ENCODE data around the gene NFKB1.

NFKB1 gene

DNA sequence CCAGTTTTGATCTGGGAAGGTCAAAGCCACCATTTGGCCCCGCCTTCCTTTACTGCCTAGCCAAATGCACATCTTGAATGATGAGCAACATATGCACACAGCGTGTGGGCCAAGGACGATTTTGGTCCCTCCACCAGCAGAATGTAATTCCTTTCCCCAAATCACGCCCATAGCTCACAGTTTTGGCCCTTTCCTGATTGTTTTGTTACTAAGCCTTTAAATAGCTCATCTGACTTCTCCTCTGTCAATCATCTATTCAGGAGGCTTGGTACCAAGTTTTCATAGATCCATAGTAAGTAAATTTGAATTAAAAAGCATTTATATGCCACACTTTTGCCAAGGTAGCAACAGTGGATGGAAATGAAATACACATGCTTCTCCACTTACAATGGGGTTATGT is 123.3 kb downstream of the NFKB1 start:
- DNase-seq (ENCODE audit: low read depth in 2 of 3, low spot score in 2 of 3), result no peak

- no peak for DNase-seq (ENCODE audit: low read depth in 2 of 3, low spot score in 2 of 3)
Observed at GRCh38 chr4:102625232-102625930, 124.2 kb downstream of the NFKB1 start.

DNA sequence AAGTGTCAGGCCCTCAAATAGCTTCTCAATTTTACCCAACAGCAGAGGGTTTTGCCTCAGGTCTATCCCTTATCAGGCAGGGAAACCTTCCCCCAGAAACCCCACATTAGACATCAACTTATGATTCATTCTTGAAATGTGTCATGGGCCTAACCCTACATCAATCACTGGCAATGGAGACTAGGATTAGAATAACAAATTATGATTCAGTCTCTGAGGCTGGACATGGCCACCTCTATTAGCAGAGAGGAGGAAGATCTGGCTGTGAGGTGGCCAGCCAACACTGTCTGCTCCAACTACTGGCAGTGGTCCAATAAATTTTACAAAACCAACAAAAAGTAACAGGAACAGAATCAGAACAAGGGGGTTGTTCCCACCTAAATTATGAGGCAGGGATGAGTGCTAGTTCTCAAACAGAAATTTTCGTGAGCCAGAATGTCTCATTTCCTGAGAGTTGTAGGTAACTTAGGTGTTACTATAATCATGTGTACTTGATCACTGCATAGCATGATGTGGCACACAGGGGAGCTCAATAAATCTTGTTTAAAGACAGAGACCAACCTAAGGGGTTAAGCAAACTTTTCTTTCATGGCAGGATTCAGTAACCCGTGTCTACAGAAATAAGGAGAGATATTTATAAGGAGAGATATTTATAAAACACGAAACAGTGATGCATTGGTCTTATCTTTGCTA is 126.8 kb downstream of the NFKB1 start:
- DNase-seq (ENCODE audit: low read depth in 2 of 3, low spot score in 2 of 3), result no peak

DNA sequence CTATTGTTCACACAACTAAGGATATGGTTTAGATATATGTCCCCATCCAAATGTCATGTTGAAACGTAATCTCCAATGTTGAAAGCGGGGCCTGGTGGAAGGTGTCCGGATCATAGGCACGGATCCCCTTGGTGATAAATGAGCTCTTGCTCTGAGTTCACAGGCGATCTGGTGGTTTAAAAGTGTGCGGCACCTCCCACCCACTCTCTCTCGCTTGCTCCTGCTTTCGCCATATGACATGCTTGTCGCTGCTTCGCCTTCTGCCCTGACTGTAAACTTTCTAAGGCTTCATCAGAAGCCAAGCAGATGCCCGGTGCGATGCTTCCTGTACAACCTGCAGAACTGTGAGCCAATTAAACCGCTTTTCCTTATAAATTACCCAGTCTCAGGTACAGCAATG is 128.5 kb downstream of the NFKB1 start:
- DNase-seq (ENCODE audit: low read depth in 2 of 3, low spot score in 2 of 3), result no peak

DNA sequence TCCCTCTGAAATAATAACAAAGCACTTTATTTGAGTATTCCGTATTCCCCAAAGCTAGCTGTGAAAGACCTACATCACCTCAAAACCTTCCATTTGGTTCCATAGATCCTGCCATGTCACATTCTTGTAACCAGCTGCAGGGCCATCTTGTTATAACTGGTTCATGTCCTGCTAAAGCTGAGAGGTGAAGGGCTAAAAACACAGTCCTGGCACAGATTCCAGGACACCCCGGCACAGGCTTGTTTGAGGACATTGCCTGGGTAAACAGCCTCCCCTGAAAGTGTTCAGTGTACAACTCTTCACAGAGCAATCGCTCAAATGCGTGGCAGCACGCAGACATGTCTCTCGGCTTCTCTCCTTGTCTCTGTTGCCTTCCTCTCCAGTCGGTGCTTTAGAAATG is 130.5 kb downstream of the NFKB1 start:
- DNase-seq (ENCODE audit: low read depth in 2 of 3, low spot score in 2 of 3), result no peak

GRCh38 chr4:102632241-102633065 is 131.3 kb downstream of the NFKB1 start:
- no peak for DNase-seq (ENCODE audit: low read depth in 2 of 3, low spot score in 2 of 3)

DNA sequence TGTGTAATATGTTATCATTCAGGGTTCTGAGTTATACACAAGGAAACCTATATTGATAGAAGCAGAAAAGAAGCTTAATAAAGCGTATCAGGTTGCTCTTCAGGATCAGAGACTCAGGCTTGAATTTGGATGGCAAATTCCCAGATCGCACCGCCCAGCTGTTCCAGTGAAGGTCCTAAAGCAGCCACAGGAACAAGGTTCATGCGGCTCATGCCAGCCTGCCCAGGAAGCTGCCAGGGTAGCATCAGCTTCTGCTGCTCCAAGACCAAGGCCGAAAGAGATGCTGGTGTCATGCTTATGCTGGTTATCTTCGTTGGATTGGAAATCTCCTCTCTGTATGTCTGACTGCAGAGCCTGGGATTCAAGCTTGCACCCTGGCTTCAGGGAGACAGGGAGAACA is 131.9 kb downstream of the NFKB1 start:
- no peak for DNase-seq (ENCODE audit: low read depth in 2 of 3, low spot score in 2 of 3)

GRCh38 chr4:102637391-102637790 is 136.2 kb downstream of the NFKB1 start:
- DNase-seq (ENCODE audit: low read depth in 2 of 3, low spot score in 2 of 3), result no peak

- DNase-seq (ENCODE audit: low read depth in 2 of 3, low spot score in 2 of 3), result no peak
Observed at GRCh38 chr4:102638621-102639020, 137.5 kb downstream of the NFKB1 start.

- DNase-seq (ENCODE audit: low read depth in 2 of 3, low spot score in 2 of 3), result no peak
Observed at GRCh38 chr4:102639598-102639997, 138.4 kb downstream of the NFKB1 start.

- no peak for DNase-seq (ENCODE audit: low read depth in 2 of 3, low spot score in 2 of 3)
Observed at GRCh38 chr4:102640669-102641068, 139.5 kb downstream of the NFKB1 start.

DNA sequence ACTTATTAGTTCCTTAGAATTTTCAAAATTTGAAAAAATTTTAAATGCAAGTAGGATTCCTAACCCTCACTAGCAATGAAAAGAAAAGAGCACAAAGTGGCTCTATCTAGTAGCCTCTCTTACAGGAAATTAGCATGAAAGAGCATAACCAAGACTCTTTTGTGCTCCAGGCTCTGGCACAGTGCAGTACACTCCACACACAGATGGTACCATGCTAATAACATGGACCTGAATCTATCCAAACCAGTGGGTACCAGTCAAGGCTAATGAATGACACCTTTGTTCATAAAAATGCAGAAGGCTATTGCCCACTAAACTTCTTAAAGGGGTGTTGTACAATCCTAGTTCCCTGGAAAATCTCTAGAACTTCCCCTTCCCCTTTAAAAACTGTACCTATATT is 140.6 kb downstream of the NFKB1 start:
- DNase-seq (ENCODE audit: low read depth in 2 of 3, low spot score in 2 of 3), result no peak

GRCh38 chr4:102642631-102643298 is 141.6 kb downstream of the NFKB1 start:
- no peak for DNase-seq (ENCODE audit: low read depth in 2 of 3, low spot score in 2 of 3)

GRCh38 chr4:102647117-102647516 is 146.0 kb downstream of the NFKB1 start:
- DNase-seq (ENCODE audit: low read depth in 2 of 3, low spot score in 2 of 3), result no peak

GRCh38 chr4:102657206-102657605 is 156.0 kb downstream of the NFKB1 start:
- no peak for DNase-seq (ENCODE audit: low read depth in 2 of 3, low spot score in 2 of 3)

GRCh38 chr4:102663073-102663472 is 161.9 kb downstream of the NFKB1 start:
- DNase-seq (ENCODE audit: low read depth in 2 of 3, low spot score in 2 of 3), result no peak

DNA sequence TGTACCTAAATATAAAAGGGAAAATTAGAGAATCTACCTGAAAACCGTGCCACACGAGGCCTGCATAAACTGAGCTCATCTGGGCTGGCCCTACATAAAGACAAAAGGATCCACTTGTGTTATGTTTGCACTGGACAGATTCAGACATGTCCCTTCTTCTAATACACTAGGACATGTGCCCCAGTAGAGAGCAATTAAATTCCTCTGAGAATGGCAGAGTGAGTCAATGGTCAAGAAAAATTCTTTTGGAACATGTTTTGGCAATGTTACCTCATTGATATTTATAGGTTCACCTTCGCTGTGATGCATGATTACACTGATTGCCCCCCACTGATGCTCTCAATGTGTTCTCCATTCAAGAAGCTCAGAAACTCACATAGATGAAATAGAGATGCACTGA is 164.4 kb downstream of the NFKB1 start:
- no peak for DNase-seq (ENCODE audit: low read depth in 2 of 3, low spot score in 2 of 3)
